IMR-90 (cell line): ENCODE results near the gene PRDM1. TPM values are rescaled to one million over a fixed set of nuclear protein-coding genes. Genes with fewer than 3 reads are reported as not detected.

ENCODE experiments used
- ATAC-seq: fragments of 200-7000 bp; cut with Tn5 transposase; 2 replicates; pipeline ENCODE4 v1.9.1; 2020; ENCODE audit warnings: low read depth, mild to moderate bottlenecking, moderate library complexity
- BruUV-seq: library from RNA; stranded (reverse); fragments of 400-500 nt; replicated peaks from 2 replicates; lab custom pipeline; 2021; lab: Mats Ljungman, UMichigan
- CTCF ChIA-PET: fragments of 300-600 bp; formaldehyde crosslinking; extraction: SDS; loops from one replicate; lab custom pipeline; 2021; ENCODE audit warnings: antibody characterized with exemption; lab: Yijun Ruan, JAX
- POLR2A ChIA-PET: fragments of 300-600 bp; sonication (Branson Sonifier 250); formaldehyde crosslinking; loops from one replicate; lab custom pipeline; 2022; ENCODE audit warnings: antibody characterized with exemption; ENCODE audit not compliant: unreplicated experiment; lab: Charles Lee
- DNase-seq: peaks from one replicate; pipeline ENCODE4 v3.0.0; 2013
- H2AFZ ChIP-seq: replicated peaks from 2 replicates; pipeline ENCODE3; 2013; ENCODE audit warnings: low read length, mild to moderate bottlenecking; ENCODE audit not compliant: poor library complexity
- H2AK5ac ChIP-seq: 2 replicates; pipeline ENCODE4 v1.6.1; 2013; ENCODE audit warnings: low read depth, low read length, inconsistent platforms
- H2AK9ac ChIP-seq: replicated peaks from 2 replicates; pipeline ENCODE3; 2013; ENCODE audit warnings: mild to moderate bottlenecking, low read depth, low read length, moderate library complexity; ENCODE audit not compliant: poor library complexity
- H2BK120ac ChIP-seq: 2 replicates; pipeline ENCODE4 v1.6.1; 2013; ENCODE audit warnings: low read depth, low read length, inconsistent platforms
- H2BK15ac ChIP-seq: 3 replicates; pipeline ENCODE4 v1.6.1; 2013; ENCODE audit warnings: low read depth, low read length, inconsistent platforms
- H2BK20ac ChIP-seq: 2 replicates; pipeline ENCODE4 v1.6.1; 2013; ENCODE audit warnings: low read depth, mild to moderate bottlenecking, inconsistent platforms, low read length, moderate library complexity
- H2BK5ac ChIP-seq: 2 replicates; pipeline ENCODE4 v1.6.1; 2013; ENCODE audit warnings: mild to moderate bottlenecking, low read depth, low read length, inconsistent platforms; ENCODE audit not compliant: poor library complexity, severe bottlenecking
- H3K14ac ChIP-seq: replicated peaks from 2 replicates; pipeline ENCODE4 v1.6.1; 2013; ENCODE audit warnings: low read depth, low read length, inconsistent platforms
- H3K18ac ChIP-seq: 2 replicates; pipeline ENCODE4 v1.6.1; 2013; ENCODE audit warnings: low read depth, low read length, control low read depth
- H3K23ac ChIP-seq: 2 replicates; pipeline ENCODE4 v1.6.1; 2013; ENCODE audit warnings: low read depth, low read length, inconsistent platforms
- H3K27ac ChIP-seq: 2 replicates; pipeline ENCODE4 v1.5.1; 2013; ENCODE audit warnings: mild to moderate bottlenecking, control low read depth, low read length; ENCODE audit not compliant: insufficient read depth
- H3K27me3 ChIP-seq: 2 replicates; pipeline ENCODE4 v1.6.1; 2013; ENCODE audit warnings: low read length; ENCODE audit not compliant: control insufficient read depth, insufficient read depth
- H3K36me3 ChIP-seq: 2 replicates; pipeline ENCODE4 v1.6.1; 2013; ENCODE audit warnings: low read length, mixed read lengths; ENCODE audit not compliant: control insufficient read depth, insufficient read depth
- H3K4ac ChIP-seq: 2 replicates; pipeline ENCODE4 v1.6.1; 2013; ENCODE audit warnings: low read depth, low read length, inconsistent platforms
- H3K4me1 ChIP-seq: 2 replicates; pipeline ENCODE4 v1.6.1; 2013; ENCODE audit warnings: low read length, mixed read lengths; ENCODE audit not compliant: control insufficient read depth, insufficient read depth
- H3K4me2 ChIP-seq: 2 replicates; pipeline ENCODE4 v1.6.1; 2013; ENCODE audit warnings: low read depth, mild to moderate bottlenecking, control low read depth, low read length, moderate library complexity
- H3K4me3 ChIP-seq: 2 replicates; pipeline ENCODE4 v1.5.1; 2013; ENCODE audit warnings: low read depth, mild to moderate bottlenecking, control low read depth, low read length, moderate library complexity; ENCODE audit not compliant: insufficient read depth
- H3K56ac ChIP-seq: 2 replicates; pipeline ENCODE4 v1.6.1; 2013; ENCODE audit warnings: low read length, inconsistent platforms; ENCODE audit not compliant: insufficient read depth; ENCODE audit errors: extremely low read depth
- H3K79me1 ChIP-seq, 2 experiments: 2 replicates each; pipeline ENCODE4 v1.6.1; 2013; ENCODE audit warnings: low read length in 2 of 2, inconsistent platforms in 1 of 2, low read depth in 1 of 2
- H3K9ac ChIP-seq: 2 replicates; pipeline ENCODE4 v1.6.1; 2013; ENCODE audit warnings: low read depth, low read length, control low read depth
- H3K9me1 ChIP-seq: 2 replicates; pipeline ENCODE4 v1.6.1; 2013; ENCODE audit warnings: low read length, inconsistent platforms; ENCODE audit not compliant: insufficient read depth
- H3K9me3 ChIP-seq: 2 replicates; pipeline ENCODE4 v1.6.1; 2013; ENCODE audit warnings: low read length; ENCODE audit not compliant: control insufficient read depth, insufficient read depth
- H4K20me1 ChIP-seq: 2 replicates; pipeline ENCODE4 v1.6.1; 2013; ENCODE audit warnings: low read length, inconsistent platforms; ENCODE audit not compliant: insufficient read depth
- H4K5ac ChIP-seq: 2 replicates; pipeline ENCODE4 v1.6.1; 2013; ENCODE audit warnings: mild to moderate bottlenecking, low read depth, low read length, control low read depth
- H4K8ac ChIP-seq, 2 experiments: 2 replicates each; pipeline ENCODE4 v1.6.1; 2013; ENCODE audit warnings: low read depth in 2 of 2, low read length in 2 of 2, control low read depth in 1 of 2, inconsistent platforms in 1 of 2
- H4K91ac ChIP-seq: 2 replicates; pipeline ENCODE4 v1.6.1; 2013; ENCODE audit warnings: low read depth, low read length, inconsistent platforms; ENCODE audit not compliant: insufficient read depth
- BHLHE40 ChIP-seq: fragments of 150-350 bp; IDR thresholded peaks from 2 replicates; pipeline ENCODE4 v1.6.1; 2016; ENCODE audit warnings: mild to moderate bottlenecking, low read depth, low read length
- CTCF ChIP-seq: conservative IDR thresholded peaks from 2 replicates; pipeline ENCODE4 v1.5.1; 2012; ENCODE audit warnings: mild to moderate bottlenecking, low read depth, low read length, improper control_type of control experiment
- MAFK ChIP-seq: IDR thresholded peaks from 2 replicates; pipeline ENCODE4 v1.6.1; 2012; ENCODE audit warnings: low read depth, low read length, improper control_type of control experiment
- NFE2L2 ChIP-seq: fragments of 150-350 bp; IDR thresholded peaks from 2 replicates; pipeline ENCODE4 v1.6.1; 2016; ENCODE audit warnings: low read depth, mild to moderate bottlenecking, low read length
- POLR2A ChIP-seq: IDR thresholded peaks from 2 replicates; pipeline ENCODE4 v1.6.1; 2012; ENCODE audit warnings: mild to moderate bottlenecking, low read depth, low read length
- RAD21 ChIP-seq: IDR thresholded peaks from 2 replicates; pipeline ENCODE4 v1.6.1; 2012; ENCODE audit warnings: low read length, improper control_type of control experiment
- RCOR1 ChIP-seq: IDR thresholded peaks from 2 replicates; pipeline ENCODE4 v1.6.1; 2012; ENCODE audit warnings: mild to moderate bottlenecking, low read length, improper control_type of control experiment; ENCODE audit not compliant: insufficient replicate concordance
- RFX5 ChIP-seq: IDR thresholded peaks from 2 replicates; pipeline ENCODE4 v1.8.0; 2012; ENCODE audit warnings: low read depth, mild to moderate bottlenecking, low read length, moderate library complexity
- SMC3 ChIP-seq: fragments of 150-350 bp; IDR thresholded peaks from 2 replicates; pipeline ENCODE4 v1.6.1; 2016; ENCODE audit warnings: low read depth, mild to moderate bottlenecking, antibody characterized with exemption, low read length, moderate library complexity
- USF2 ChIP-seq: fragments of 150-350 bp; IDR thresholded peaks from 2 replicates; pipeline ENCODE4 v1.6.1; 2017; ENCODE audit warnings: mild to moderate bottlenecking, antibody characterized with exemption, low read length, low read depth
- WGBS, 2 experiments: methylation state at CpG; one replicate each; pipeline versions ENCODE4 v1.1.5 to v1.1.7; 2013; ENCODE audit warnings: missing lambda C conversion rate in 2 of 2; ENCODE audit not compliant: insufficient read length in 1 of 2; ENCODE audit errors: extremely low coverage in 2 of 2; 5-methylcytosine and 5-hydroxymethylcytosine counted together
- dilution Hi-C: fragments of 300-500 bp; cut with HindIII; formaldehyde crosslinking; loops from one replicate; pipeline ENCODE4 v1.14.3; 2018; ENCODE audit warnings: low sequenced_read_pairs; ENCODE audit not compliant: unreplicated experiment
- in situ Hi-C: fragments of 300-500 bp; cut with MboI; formaldehyde crosslinking; loops from 3 replicates; pipeline ENCODE4 v1.14.3; 2019; ENCODE audit warnings: low sequenced_read_pairs, inconsistent platforms, mixed read lengths
- intact Hi-C: fragments of 100-400 bp; cut with micrococcal nuclease; formaldehyde crosslinking; loops from 2 replicates; pipeline ENCODE4 v1.10.0; 2022
- polyA plus RNA-seq, 3 experiments: library from polyadenylated mRNA; depleted of rRNA; stranded (reverse); fragments of >200 nt; gene quantifications; 2 replicates each; pipeline ENCODE4 v1.2.3, GENCODE V29; 2012; ENCODE audit warnings: low replicate concordance in 1 of 3
- total RNA-seq: library from RNA; depleted of rRNA; stranded (reverse); fragments of >200 nt; gene quantifications from 2 replicates; pipeline ENCODE4 v1.2.3, GENCODE V29; 2012

The PRDM1 gene
- total and polyA plus RNA-seq, 2 of the 4 experiments (the other 2 are of a cell fraction), result 2.3 to 3.0 TPM

- Histone ChIP-seq H3K36me3 (peaks cover 16% of the 10 kb centered on the region), H3K9me3 (no peaks in the 10 kb centered on the region), H3K27ac (no peak overlapping the region), H3K4me1 (peaks cover 7% of the 10 kb centered on the region), H3K4me3 (no peak overlapping the region), H4K20me1 (no peaks in the 10 kb centered on the region), H3K18ac (no peak overlapping the region), H3K9ac (no peak overlapping the region), H2BK120ac (no peak overlapping the region), H2BK15ac (no peak overlapping the region; the same call in 2 of the 3 replicates), H4K5ac (no peak overlapping the region), H3K14ac (no peak overlapping the region), H3K23ac (no peak overlapping the region), H3K27me3 (no peaks in the 10 kb centered on the region), H2AFZ (no peak overlapping the region), H3K79me1 (peaks cover 13 to 65% of the 10 kb centered on the region in 2 experiments; a peak in 3 of 4 replicates), H2BK5ac (no peak overlapping the region), H2BK20ac (no peak overlapping the region), H2AK9ac (no peak overlapping the region), H4K91ac (no peak overlapping the region), H4K8ac (peak overlapping the region in 1 of 2 experiments; percentile 11; a peak in 1 of 4 replicates), H3K4ac (no peak overlapping the region), H2AK5ac (no peak overlapping the region), H3K4me2 (no peak overlapping the region), H3K56ac (no peak overlapping the region), H3K9me1 (peaks cover 4% of the 10 kb centered on the region; the same call in 1 of the 2 replicates)
- ChIA-PET CTCF (no interaction called here), POLR2A (no interaction called here)
- no peak for TF ChIP-seq POLR2A
- no peak for TF ChIP-seq NFE2L2
- TF ChIP-seq BHLHE40, result no peak
- TF ChIP-seq RFX5, result no peak
- no peak for TF ChIP-seq RCOR1
- no peak for TF ChIP-seq USF2
- no peak for TF ChIP-seq RAD21
- no peak for TF ChIP-seq SMC3
- TF ChIP-seq CTCF, result no peak
- TF ChIP-seq MAFK, result no peak
- WGBS, 2 experiments, result 80% methylated on average over 2 of the region's 9 CpGs; no CpG with 5 or more reads in 1 of the 2 experiments
- ATAC-seq (no peak), DNase-seq (no peak)
- in situ Hi-C loops, result no loop called here
- no TSS peak for BruUV-seq
- dilution Hi-C loops, result no loop called here
- intact Hi-C loops, result no loop called here
Observed at GRCh38 chr6:106100755-106101154, 14.6 kb downstream of the PRDM1 start.
